ENCODE data around the gene THAP9.

GRCh38 chr4:82951196-82951595 is 50.7 kb downstream of the THAP9 start:
- TF ChIP-seq POLR2A (IDR thresholded peaks at IDR 0.05) (no peak), CTCF (IDR thresholded peaks at IDR 0.05) (no peak)
